ENCODE measurements around the gene FBXL14.

- TF ChIP-seq EZH2 (IDR thresholded peaks at IDR 0.05; ENCODE audit: insufficient read depth, poor library complexity, severe bottlenecking), result no peak
- TF ChIP-seq EZH2phosphoT487 (IDR thresholded peaks at IDR 0.05; ENCODE audit: insufficient read depth, low read depth), result no peak
Measured at GRCh38 chr12:1533602-1534304, 60.6 kb downstream of the FBXL14 start.

Data from GM23248 (cell line).